GM12878 (cell line): ENCODE measurements around the gene ZNF766. TPM values are rescaled to one million over a fixed set of nuclear protein-coding genes. Genes with fewer than 3 reads are reported as not detected.

ENCODE experiments used
- CBX3 ChIP-seq: fragments of 200-600 bp; sonication (generic); IDR thresholded peaks from 2 replicates; pipeline ENCODE4 v1.6.1; 2016; ENCODE audit warnings: low read depth, borderline replicate concordance
- HDGF ChIP-seq: fragments of 450-650 bp; IDR thresholded peaks from 2 replicates; pipeline ENCODE4 v1.6.1; 2016; ENCODE audit warnings: antibody characterized with exemption
- NFYB ChIP-seq: IDR thresholded peaks from 2 replicates; pipeline ENCODE4 v1.6.1; 2011; ENCODE audit warnings: low read depth, mild to moderate bottlenecking, low read length, improper control_type of control experiment, moderate library complexity; ENCODE audit not compliant: insufficient read depth
- RFX5 ChIP-seq: IDR thresholded peaks from 2 replicates; pipeline ENCODE4 v1.6.1; 2011; ENCODE audit warnings: low read depth, low read length, improper control_type of control experiment
- SP1 ChIP-seq: IDR thresholded peaks from one replicate; pipeline ENCODE4 v1.6.1; 2011; ENCODE audit warnings: low read depth, low read length
- SRF ChIP-seq, 2 experiments: IDR thresholded peaks; 2 replicates each; pipeline ENCODE4 v1.6.1; 2011; ENCODE audit warnings: low read depth in 2 of 2, low read length in 2 of 2, mild to moderate bottlenecking in 1 of 2, moderate library complexity in 1 of 2
- YY1 ChIP-seq: IDR thresholded peaks from 2 replicates; pipeline ENCODE4 v1.6.1; 2011; ENCODE audit warnings: low read depth, mild to moderate bottlenecking, low read length
- ZNF207 ChIP-seq: fragments of 450-650 bp; IDR thresholded peaks from 2 replicates; pipeline ENCODE4 v1.6.1; 2014; ENCODE audit warnings: antibody characterized with exemption, mild to moderate bottlenecking, borderline replicate concordance
- ZZZ3 ChIP-seq: IDR thresholded peaks from 2 replicates; pipeline ENCODE4 v1.6.1; 2011; ENCODE audit warnings: low read depth; ENCODE audit not compliant: control insufficient read depth, insufficient read length
- polyA plus RNA-seq, 11 experiments: library from polyadenylated mRNA; depleted of rRNA in 4 of 11; unstranded in 6 of 11; stranded (reverse) in 5 of 11; fragments of >200 nt; fragmentation: Nextera tagmentation in 4 of 11; fragmentation: Illumina TruSeq in 1 of 11; extraction: Ambion mirVana in 4 of 11; extraction: Trizol in 1 of 11; gene quantifications; 1 replicate in 1 of 11; 2 replicates in 10 of 11; pipeline versions ENCODE4 v1.2.1 to v1.2.3, GENCODE V29; 2011 to 2016; ENCODE audit warnings: inconsistent platforms in 2 of 11, missing spikeins in 2 of 11, low read depth in 1 of 11
- total RNA-seq, 4 experiments: library from RNA; depleted of rRNA in 3 of 4; stranded (reverse); fragments of >200 nt in 3 of 4; fragmentation: Illumina TruSeq in 1 of 4; extraction: Trizol in 1 of 4; gene quantifications; 2 replicates each; pipeline versions ENCODE4 v1.2.1 to v1.2.3, GENCODE V29; 2013 to 2021
- TF ChIP-seq, protein P1 (sequence below): IDR thresholded peaks from 2 replicates; pipeline ENCODE4 v1.6.1; 2011; ENCODE audit warnings: borderline replicate concordance, low read depth, mild to moderate bottlenecking, moderate library complexity, low read length; ENCODE audit not compliant: insufficient read depth, poor library complexity, severe bottlenecking
- TF ChIP-seq, protein P2 (sequence below): fragments of 450-650 bp; IDR thresholded peaks from 2 replicates; pipeline ENCODE4 v1.6.1; 2017; ENCODE audit warnings: antibody characterized with exemption, mild to moderate bottlenecking, moderate library complexity
- TF ChIP-seq, protein P3 (sequence below): IDR thresholded peaks from 2 replicates; pipeline ENCODE4 v1.6.1; 2011; ENCODE audit warnings: low read depth, mild to moderate bottlenecking, low read length, moderate library complexity, borderline replicate concordance; ENCODE audit errors: extremely low read depth
- TF ChIP-seq, protein P4 (sequence below): fragments of 150-350 bp; IDR thresholded peaks from 2 replicates; pipeline ENCODE4 v1.6.1; 2014; ENCODE audit warnings: mild to moderate bottlenecking, low read depth, low read length
- TF ChIP-seq, protein P5 (sequence below): fragments of 450-650 bp; formaldehyde crosslinking; IDR thresholded peaks from 2 replicates; pipeline ENCODE4 v1.4.0; 2022; ENCODE audit warnings: mild to moderate bottlenecking, moderate library complexity

The ZNF766 gene
- total and polyA plus RNA-seq, 10 of the 15 experiments (the other 5 are each of a cell fraction or from before 2014, with no cell fraction given): 7.2 to 20.0 (median 16.4) TPM

DNA sequence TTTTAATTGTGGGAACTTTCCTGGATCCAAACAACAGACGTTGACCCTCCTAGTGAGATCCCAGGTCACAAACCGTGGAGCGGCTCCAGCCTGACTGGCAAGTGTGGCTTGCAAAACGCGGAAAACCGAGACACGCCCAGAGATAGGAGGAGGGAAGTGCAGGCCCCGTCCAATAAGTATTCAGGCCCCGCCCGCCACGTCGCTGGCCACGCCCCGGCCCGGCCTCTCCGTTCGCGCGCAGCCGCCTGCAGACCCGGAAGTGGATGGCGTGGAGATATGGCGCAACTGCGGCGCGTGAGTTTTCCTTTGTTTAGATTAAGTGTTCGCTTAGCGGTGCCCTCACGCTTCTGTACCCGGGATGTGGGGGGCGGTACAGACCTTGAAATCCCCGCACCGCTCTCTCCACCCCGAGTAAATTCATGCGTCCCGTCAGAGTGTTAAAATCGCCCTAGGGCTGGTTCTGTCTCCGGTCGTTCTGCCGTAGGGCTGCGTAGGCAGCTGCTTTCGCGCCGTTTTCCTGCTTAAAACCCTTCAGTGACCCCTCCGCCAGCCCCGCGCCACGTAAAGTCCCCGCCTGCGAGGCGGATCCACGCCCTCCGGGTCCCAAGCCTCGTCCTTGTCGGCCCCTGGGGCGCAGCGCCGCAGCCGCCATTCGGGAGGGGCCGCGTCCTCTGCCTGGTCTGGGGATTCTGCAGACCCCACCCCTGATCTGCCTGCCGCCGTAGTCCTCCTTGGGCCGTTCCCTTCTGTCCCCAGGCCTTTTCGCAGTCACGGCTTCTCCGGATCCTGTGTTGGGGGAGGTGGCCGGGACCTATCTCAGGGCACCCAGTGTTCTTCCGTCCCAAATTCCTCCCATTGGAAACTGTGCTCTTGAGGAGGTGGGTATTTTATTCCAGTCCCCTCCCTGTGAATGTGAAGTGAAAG, at the start of gene ZNF766 (continued):
- TF ChIP-seq, protein P1, sequence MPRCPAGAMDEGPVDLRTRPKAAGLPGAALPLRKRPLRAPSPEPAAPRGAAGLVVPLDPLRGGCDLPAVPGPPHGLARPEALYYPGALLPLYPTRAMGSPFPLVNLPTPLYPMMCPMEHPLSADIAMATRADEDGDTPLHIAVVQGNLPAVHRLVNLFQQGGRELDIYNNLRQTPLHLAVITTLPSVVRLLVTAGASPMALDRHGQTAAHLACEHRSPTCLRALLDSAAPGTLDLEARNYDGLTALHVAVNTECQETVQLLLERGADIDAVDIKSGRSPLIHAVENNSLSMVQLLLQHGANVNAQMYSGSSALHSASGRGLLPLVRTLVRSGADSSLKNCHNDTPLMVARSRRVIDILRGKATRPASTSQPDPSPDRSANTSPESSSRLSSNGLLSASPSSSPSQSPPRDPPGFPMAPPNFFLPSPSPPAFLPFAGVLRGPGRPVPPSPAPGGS: no peak
- TF ChIP-seq, protein P2, sequence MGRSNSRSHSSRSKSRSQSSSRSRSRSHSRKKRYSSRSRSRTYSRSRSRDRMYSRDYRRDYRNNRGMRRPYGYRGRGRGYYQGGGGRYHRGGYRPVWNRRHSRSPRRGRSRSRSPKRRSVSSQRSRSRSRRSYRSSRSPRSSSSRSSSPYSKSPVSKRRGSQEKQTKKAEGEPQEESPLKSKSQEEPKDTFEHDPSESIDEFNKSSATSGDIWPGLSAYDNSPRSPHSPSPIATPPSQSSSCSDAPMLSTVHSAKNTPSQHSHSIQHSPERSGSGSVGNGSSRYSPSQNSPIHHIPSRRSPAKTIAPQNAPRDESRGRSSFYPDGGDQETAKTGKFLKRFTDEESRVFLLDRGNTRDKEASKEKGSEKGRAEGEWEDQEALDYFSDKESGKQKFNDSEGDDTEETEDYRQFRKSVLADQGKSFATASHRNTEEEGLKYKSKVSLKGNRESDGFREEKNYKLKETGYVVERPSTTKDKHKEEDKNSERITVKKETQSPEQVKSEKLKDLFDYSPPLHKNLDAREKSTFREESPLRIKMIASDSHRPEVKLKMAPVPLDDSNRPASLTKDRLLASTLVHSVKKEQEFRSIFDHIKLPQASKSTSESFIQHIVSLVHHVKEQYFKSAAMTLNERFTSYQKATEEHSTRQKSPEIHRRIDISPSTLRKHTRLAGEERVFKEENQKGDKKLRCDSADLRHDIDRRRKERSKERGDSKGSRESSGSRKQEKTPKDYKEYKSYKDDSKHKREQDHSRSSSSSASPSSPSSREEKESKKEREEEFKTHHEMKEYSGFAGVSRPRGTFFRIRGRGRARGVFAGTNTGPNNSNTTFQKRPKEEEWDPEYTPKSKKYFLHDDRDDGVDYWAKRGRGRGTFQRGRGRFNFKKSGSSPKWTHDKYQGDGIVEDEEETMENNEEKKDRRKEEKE: no peak
- TF ChIP-seq HDGF (no peak), NFYB (peak; percentile 78; the same call in 1 of the 2 replicates), ZZZ3 (no peak), RFX5 (0 out of 2 replicates have a peak, but pooled peaks have one; percentile 43), YY1 (peak; percentile 87), SRF (IDR thresholded peaks at IDR 0.05; ENCODE audit: low read depth in 2 of 2, low read length in 2 of 2) (no peak), SP1 (peak; percentile 92), ZNF207 (peak; percentile 46; the same call in 1 of the 2 replicates), CBX3 (no peak)
- TF ChIP-seq, protein P3, sequence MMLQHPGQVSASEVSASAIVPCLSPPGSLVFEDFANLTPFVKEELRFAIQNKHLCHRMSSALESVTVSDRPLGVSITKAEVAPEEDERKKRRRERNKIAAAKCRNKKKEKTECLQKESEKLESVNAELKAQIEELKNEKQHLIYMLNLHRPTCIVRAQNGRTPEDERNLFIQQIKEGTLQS: no peak
- TF ChIP-seq, protein P4, sequence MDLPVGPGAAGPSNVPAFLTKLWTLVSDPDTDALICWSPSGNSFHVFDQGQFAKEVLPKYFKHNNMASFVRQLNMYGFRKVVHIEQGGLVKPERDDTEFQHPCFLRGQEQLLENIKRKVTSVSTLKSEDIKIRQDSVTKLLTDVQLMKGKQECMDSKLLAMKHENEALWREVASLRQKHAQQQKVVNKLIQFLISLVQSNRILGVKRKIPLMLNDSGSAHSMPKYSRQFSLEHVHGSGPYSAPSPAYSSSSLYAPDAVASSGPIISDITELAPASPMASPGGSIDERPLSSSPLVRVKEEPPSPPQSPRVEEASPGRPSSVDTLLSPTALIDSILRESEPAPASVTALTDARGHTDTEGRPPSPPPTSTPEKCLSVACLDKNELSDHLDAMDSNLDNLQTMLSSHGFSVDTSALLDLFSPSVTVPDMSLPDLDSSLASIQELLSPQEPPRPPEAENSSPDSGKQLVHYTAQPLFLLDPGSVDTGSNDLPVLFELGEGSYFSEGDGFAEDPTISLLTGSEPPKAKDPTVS: no peak
- TF ChIP-seq, protein P5, sequence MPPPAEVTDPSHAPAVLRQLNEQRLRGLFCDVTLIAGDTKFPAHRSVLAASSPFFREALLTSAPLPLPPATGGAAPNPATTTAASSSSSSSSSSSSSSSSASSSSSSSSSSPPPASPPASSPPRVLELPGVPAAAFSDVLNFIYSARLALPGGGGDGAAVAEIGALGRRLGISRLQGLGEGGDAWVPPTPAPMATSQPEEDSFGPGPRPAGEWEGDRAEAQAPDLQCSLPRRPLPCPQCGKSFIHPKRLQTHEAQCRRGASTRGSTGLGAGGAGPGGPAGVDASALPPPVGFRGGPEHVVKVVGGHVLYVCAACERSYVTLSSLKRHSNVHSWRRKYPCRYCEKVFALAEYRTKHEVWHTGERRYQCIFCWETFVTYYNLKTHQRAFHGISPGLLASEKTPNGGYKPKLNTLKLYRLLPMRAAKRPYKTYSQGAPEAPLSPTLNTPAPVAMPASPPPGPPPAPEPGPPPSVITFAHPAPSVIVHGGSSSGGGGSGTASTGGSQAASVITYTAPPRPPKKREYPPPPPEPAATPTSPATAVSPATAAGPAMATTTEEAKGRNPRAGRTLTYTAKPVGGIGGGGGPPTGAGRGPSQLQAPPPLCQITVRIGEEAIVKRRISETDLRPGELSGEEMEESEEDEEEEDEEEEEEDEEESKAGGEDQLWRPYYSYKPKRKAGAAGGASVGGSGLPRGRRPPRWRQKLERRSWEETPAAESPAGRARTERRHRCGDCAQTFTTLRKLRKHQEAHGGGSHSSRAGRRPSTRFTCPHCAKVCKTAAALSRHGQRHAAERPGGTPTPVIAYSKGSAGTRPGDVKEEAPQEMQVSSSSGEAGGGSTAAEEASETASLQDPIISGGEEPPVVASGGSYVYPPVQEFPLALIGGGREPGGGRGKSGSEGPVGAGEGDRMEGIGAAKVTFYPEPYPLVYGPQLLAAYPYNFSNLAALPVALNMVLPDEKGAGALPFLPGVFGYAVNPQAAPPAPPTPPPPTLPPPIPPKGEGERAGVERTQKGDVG: no peak
